ES-I3 (cell line): ENCODE results near the gene SERTAD3.
"Not testable (repeated sequence)": the region's sequence is repeated elsewhere in the genome, so short reads cannot be mapped to it uniquely, and the experiment has no call there.

ENCODE experiments used
- H3K36me3 ChIP-seq: 2 replicates; pipeline ENCODE4 v1.6.1; 2013; ENCODE audit warnings: mild to moderate bottlenecking, low read length, control low read depth, moderate library complexity; ENCODE audit not compliant: insufficient read depth
- H3K4me1 ChIP-seq: 2 replicates; pipeline ENCODE4 v1.6.1; 2013; ENCODE audit warnings: mild to moderate bottlenecking, control low read depth, low read length; ENCODE audit not compliant: insufficient read depth
- H3K9ac ChIP-seq: 2 replicates; pipeline ENCODE4 v1.6.1; 2013; ENCODE audit warnings: low read depth, mild to moderate bottlenecking, low read length, moderate library complexity
- H3K9me3 ChIP-seq: 2 replicates; pipeline ENCODE4 v1.6.1; 2013; ENCODE audit warnings: mild to moderate bottlenecking, low read length, moderate library complexity; ENCODE audit not compliant: control insufficient read depth, insufficient read depth

Gene SERTAD3

GRCh38 chr19:40414542-40415535 lies 29.3 kb downstream of the SERTAD3 start:
- H3K4me1 ChIP-seq: peaks cover 26% of the 10 kb centered on the region
- H3K9me3 ChIP-seq: no peaks in the 10 kb centered on the region
- no peak overlapping the region for H3K9ac ChIP-seq
- no peaks in the 10 kb centered on the region for H3K36me3 ChIP-seq

- Histone ChIP-seq H3K9me3 (no peaks in the 10 kb centered on the region), H3K9ac (peak within 1 kb of the TSS; percentile 19; the same call in 1 of the 2 replicates), H3K4me1 (peaks cover 26% of the 10 kb centered on the region), H3K36me3 (no peaks in the 10 kb centered on the region)
Measured at GRCh38 chr19:40413291-40413845, 30.8 kb downstream of the SERTAD3 start, which contains the start of gene PRX. Gene PRX, minus strand, starts transcription at chr19:40413378. Its CDS starts 5,446 bp downstream, at chr19:40407932.

- H3K36me3 ChIP-seq: no peaks in the 10 kb centered on the region
- no peaks in the 10 kb centered on the region for H3K9me3 ChIP-seq
- H3K4me1 ChIP-seq: peaks cover 26% of the 10 kb centered on the region
- H3K9ac ChIP-seq: peak overlapping the region; percentile 19; the same call in 1 of the 2 replicates
Measured at GRCh38 chr19:40412866-40413265, 31.3 kb downstream of the SERTAD3 start.

- no peaks in the 10 kb centered on the region for H3K36me3 ChIP-seq
- no peak overlapping the region for H3K9ac ChIP-seq
- H3K9me3 ChIP-seq: no peaks in the 10 kb centered on the region
- H3K4me1 ChIP-seq: peaks cover 20% of the 10 kb centered on the region
Measured at GRCh38 chr19:40411958-40412499, 32.1 kb downstream of the SERTAD3 start.

GRCh38 chr19:40411125-40411842 lies 32.9 kb downstream of the SERTAD3 start:
- Histone ChIP-seq H3K9ac (no peak overlapping the region), H3K9me3 (no peaks in the 10 kb centered on the region), H3K36me3 (no peaks in the 10 kb centered on the region), H3K4me1 (peaks cover 20% of the 10 kb centered on the region)

GRCh38 chr19:40410030-40410389 lies 34.1 kb downstream of the SERTAD3 start:
- Histone ChIP-seq H3K9me3 (no peaks in the 10 kb centered on the region), H3K9ac (no peak overlapping the region), H3K4me1 (peaks cover 22% of the 10 kb centered on the region), H3K36me3 (no peaks in the 10 kb centered on the region)

GRCh38 chr19:40408598-40408925 lies 35.6 kb downstream of the SERTAD3 start:
- H3K9ac ChIP-seq, H3K36me3 ChIP-seq, H3K9me3 ChIP-seq: not testable (repeated sequence)
- H3K4me1 ChIP-seq: peaks cover 22% of the 10 kb centered on the region

GRCh38 chr19:40407714-40408597 lies 36.2 kb downstream of the SERTAD3 start:
- no peaks in the 10 kb centered on the region for H3K36me3 ChIP-seq
- peaks cover 21% of the 10 kb centered on the region for H3K4me1 ChIP-seq
- H3K9ac ChIP-seq: no peak overlapping the region
- no peaks in the 10 kb centered on the region for H3K9me3 ChIP-seq

GRCh38 chr19:40403262-40403984 lies 40.7 kb downstream of the SERTAD3 start:
- peak overlapping the region; percentile 81 for H3K9ac ChIP-seq
- H3K4me1 ChIP-seq: peaks cover 12% of the 10 kb centered on the region; the same call in 1 of the 2 replicates
- no peaks in the 10 kb centered on the region for H3K9me3 ChIP-seq
- H3K36me3 ChIP-seq: no peaks in the 10 kb centered on the region

GRCh38 chr19:40400559-40400958 lies 43.6 kb downstream of the SERTAD3 start:
- no peak overlapping the region for H3K9ac ChIP-seq
- peaks cover 12% of the 10 kb centered on the region; the same call in 1 of the 2 replicates for H3K4me1 ChIP-seq
- H3K9me3 ChIP-seq: no peaks in the 10 kb centered on the region
- H3K36me3 ChIP-seq: no peaks in the 10 kb centered on the region

GRCh38 chr19:40398417-40399131 lies 45.6 kb downstream of the SERTAD3 start:
- Histone ChIP-seq H3K36me3 (no peaks in the 10 kb centered on the region), H3K4me1 (peaks cover 4% of the 10 kb centered on the region; the same call in 1 of the 2 replicates), H3K9ac (no peak overlapping the region; the same call in 1 of the 2 replicates), H3K9me3 (no peaks in the 10 kb centered on the region)

- H3K9ac ChIP-seq: no peak overlapping the region
- no peaks in the 10 kb centered on the region for H3K9me3 ChIP-seq
- no peaks in the 10 kb centered on the region for H3K36me3 ChIP-seq
- peaks cover 4% of the 10 kb centered on the region; the same call in 1 of the 2 replicates for H3K4me1 ChIP-seq
Measured at GRCh38 chr19:40397568-40397906, 46.6 kb downstream of the SERTAD3 start.
